Fibroblast of skin of right quadriceps (primary cell): Measurements from ENCODE around the gene EP400.

ENCODE experiments used
- DNase-seq: peaks from one replicate; pipeline ENCODE4 v3.0.0-alpha.2; 2013

EP400 gene

GRCh38 chr12:131949431-131950181, at the start of gene EP400:
EP400 (plus strand) TSS chr12:131949942; CDS start chr12:131960620, 10,678 bp downstream.
- peak; percentile 94 for DNase-seq

GRCh38 chr12:131900397-131900796, 49.3 kb upstream of the EP400 start:
- DNase-seq = no peak

GRCh38 chr12:131901431-131902331, 48.1 kb upstream of the EP400 start:
- DNase-seq = no peak

GRCh38 chr12:131902332-131903241, 47.2 kb upstream of the EP400 start:
- DNase-seq = no peak

GRCh38 chr12:131903270-131904255, 46.2 kb upstream of the EP400 start:
- DNase-seq = no peak

- no peak for DNase-seq
Observed at GRCh38 chr12:131904346-131904745, 45.4 kb upstream of the EP400 start.

- DNase-seq = no peak
Observed at GRCh38 chr12:131905081-131905629, 44.6 kb upstream of the EP400 start.

GRCh38 chr12:131905630-131906091, 44.1 kb upstream of the EP400 start:
- DNase-seq = no peak

- DNase-seq = no peak
Observed at GRCh38 chr12:131907379-131908091, 42.2 kb upstream of the EP400 start.

GRCh38 chr12:131908092-131909080, 41.4 kb upstream of the EP400 start:
- DNase-seq = no peak

- DNase-seq = no peak
Observed at GRCh38 chr12:131909081-131909751, 40.5 kb upstream of the EP400 start.

- DNase-seq = no peak
Observed at GRCh38 chr12:131909752-131910219, 40.0 kb upstream of the EP400 start.

GRCh38 chr12:131910302-131911027, 39.3 kb upstream of the EP400 start:
- DNase-seq = no peak

- DNase-seq = no peak
Observed at GRCh38 chr12:131911028-131911650, 38.6 kb upstream of the EP400 start.

GRCh38 chr12:131911851-131912477, 37.8 kb upstream of the EP400 start:
- DNase-seq = no peak

- DNase-seq = peak; percentile 85
Observed at GRCh38 chr12:131912518-131913274, 37.0 kb upstream of the EP400 start.
